Smooth muscle cell (in vitro differentiated cells): ENCODE data around the gene BMF. TPM values are rescaled to one million over a fixed set of nuclear protein-coding genes. Genes with fewer than 3 reads are reported as not detected.

Experiments used
- DNase-seq: peaks from one replicate; lab custom pipeline; 2025; ENCODE audit not compliant: unreplicated experiment; lab: John Stamatoyannopoulos, UW
- H2AFZ ChIP-seq: fragments of 200-600 bp; sonication (generic); 2 replicates; pipeline ENCODE4 v1.6.0; 2016; ENCODE audit warnings: antibody characterized with exemption, low read depth, mild to moderate bottlenecking
- H3F3A ChIP-seq: fragments of 200-600 bp; sonication (generic); 2 replicates; pipeline ENCODE4 v1.6.0; 2017; ENCODE audit warnings: antibody characterized with exemption, low read depth
- H3K27ac ChIP-seq: fragments of 200-600 bp; sonication (generic); 2 replicates; pipeline ENCODE4 v1.5.1; 2016; ENCODE audit warnings: low read depth, mild to moderate bottlenecking
- H3K27me3 ChIP-seq: fragments of 200-600 bp; sonication (generic); 2 replicates; pipeline ENCODE4 v1.6.1; 2016; ENCODE audit warnings: low read depth, mild to moderate bottlenecking
- H3K36me3 ChIP-seq: fragments of 200-600 bp; sonication (generic); 2 replicates; pipeline ENCODE4 v1.5.1; 2016; ENCODE audit warnings: low read depth
- H3K4me1 ChIP-seq: fragments of 200-600 bp; sonication (generic); 2 replicates; pipeline ENCODE4 v1.5.1; 2016; ENCODE audit warnings: low read depth
- H3K4me2 ChIP-seq: fragments of 200-600 bp; sonication (generic); 2 replicates; pipeline ENCODE4 v1.6.0; 2016; ENCODE audit warnings: mild to moderate bottlenecking
- H3K4me3 ChIP-seq: fragments of 200-600 bp; sonication (generic); 2 replicates; pipeline ENCODE4 v1.5.1; 2016; ENCODE audit warnings: mild to moderate bottlenecking
- H3K79me2 ChIP-seq: fragments of 200-600 bp; sonication (generic); 2 replicates; pipeline ENCODE4 v1.6.0; 2016; ENCODE audit warnings: low read depth, mild to moderate bottlenecking
- H3K9ac ChIP-seq: fragments of 200-600 bp; sonication (generic); 2 replicates; pipeline ENCODE4 v1.6.0; 2016; ENCODE audit warnings: low read depth
- H3K9me3 ChIP-seq: fragments of 200-600 bp; sonication (generic); replicated peaks from 2 replicates; pipeline ENCODE4 v1.5.1; 2016; ENCODE audit warnings: low read depth
- H4K20me1 ChIP-seq: fragments of 200-600 bp; sonication (generic); 2 replicates; pipeline ENCODE4 v1.6.0; 2016; ENCODE audit warnings: low read depth
- CTCF ChIP-seq: fragments of 200-600 bp; sonication (generic); IDR thresholded peaks from 2 replicates; pipeline ENCODE4 v1.5.1; 2017; ENCODE audit warnings: borderline replicate concordance, mild to moderate bottlenecking, antibody characterized with exemption; ENCODE audit not compliant: insufficient read depth, poor library complexity, severe bottlenecking
- WGBS: methylation state at CpG from one replicate; pipeline ENCODE4 v1.1.7; 2016; ENCODE audit warnings: low lambda C conversion rate; 5-methylcytosine and 5-hydroxymethylcytosine counted together
- polyA plus RNA-seq: library from polyadenylated mRNA; unstranded; fragments of >200 nt; fragmentation: Nextera tagmentation; extraction: Ambion mirVana; gene quantifications from 2 replicates; pipeline ENCODE4 v1.2.1, GENCODE V29; 2016
- total RNA-seq: library from RNA; depleted of rRNA; stranded (reverse); fragments of >200 nt; gene quantifications from 2 replicates; pipeline ENCODE4 v1.2.3, GENCODE V29; 2014

The BMF gene
- total and polyA plus RNA-seq, 2 experiments from 2014 or later, result 3.6 to 9.1 TPM

GRCh38 chr15:40104865-40105516 lies 3.7 kb downstream of the BMF start:
- 4% methylated on average over 16 of the region's 16 CpGs for WGBS
- peaks cover 56% of the 10 kb centered on the region for H3K4me1 ChIP-seq

GRCh38 chr15:40104296-40104864 lies 4.3 kb downstream of the BMF start:
- Histone ChIP-seq H3K9ac (no peak overlapping the region), H4K20me1 (peaks cover 3% of the 10 kb centered on the region), H3K27ac (no peak overlapping the region), H3K27me3 (no peaks in the 10 kb centered on the region), H3K36me3 (no peaks in the 10 kb centered on the region), H3K4me2 (peak overlapping the region; percentile 79), H3K4me1 (peaks cover 55% of the 10 kb centered on the region), H3K9me3 (no peaks in the 10 kb centered on the region), H3K4me3 (no peak overlapping the region), H2AFZ (no peak overlapping the region), H3F3A (peaks cover 22% of the 10 kb centered on the region), H3K79me2 (peaks cover 5% of the 10 kb centered on the region)
- TF ChIP-seq CTCF, result no peak
- DNase-seq, result no peak
- WGBS, result 68% methylated on average over 8 of the region's 8 CpGs

More at GRCh38 chr15:40104865-40105516, 3.7 kb downstream of the BMF start:
- peak; percentile 80 for DNase-seq
- H3K27me3 ChIP-seq, result no peaks in the 10 kb centered on the region
- H3K9me3 ChIP-seq, result no peaks in the 10 kb centered on the region
- H3K36me3 ChIP-seq, result no peaks in the 10 kb centered on the region
- H3K27ac ChIP-seq, result peak overlapping the region; percentile 1
- peak; percentile 83 for TF ChIP-seq CTCF
- peaks cover 3% of the 10 kb centered on the region for H4K20me1 ChIP-seq
- H3K79me2 ChIP-seq, result peaks cover 5% of the 10 kb centered on the region
- H3K9ac ChIP-seq, result no peak overlapping the region
- H3K4me3 ChIP-seq, result no peak overlapping the region
- no peak overlapping the region for H2AFZ ChIP-seq
- peaks cover 17% of the 10 kb centered on the region for H3F3A ChIP-seq
- peak overlapping the region; percentile 55 for H3K4me2 ChIP-seq

GRCh38 chr15:40103864-40104271 lies 4.8 kb downstream of the BMF start:
- H3K4me1 ChIP-seq, result peaks cover 58% of the 10 kb centered on the region
- H4K20me1 ChIP-seq, result peaks cover 3% of the 10 kb centered on the region
- H3K79me2 ChIP-seq, result peaks cover 5% of the 10 kb centered on the region
- DNase-seq, result no peak
- peak overlapping the region; percentile 79 for H3K4me2 ChIP-seq
- H2AFZ ChIP-seq, result no peak overlapping the region
- H3K9ac ChIP-seq, result no peak overlapping the region
- H3K27me3 ChIP-seq, result no peaks in the 10 kb centered on the region
- no peak overlapping the region for H3K4me3 ChIP-seq
- H3F3A ChIP-seq, result peaks cover 24% of the 10 kb centered on the region
- H3K36me3 ChIP-seq, result no peaks in the 10 kb centered on the region
- TF ChIP-seq CTCF, result no peak
- H3K9me3 ChIP-seq, result no peaks in the 10 kb centered on the region
- peak overlapping the region; percentile 84 for H3K27ac ChIP-seq
- WGBS, result 62% methylated on average over 7 of the region's 7 CpGs
